Fibroblast of skin of back (primary cell): ENCODE results near the gene DIP2C.
"Not testable (repeated sequence)": the region's sequence is repeated elsewhere in the genome, so short reads cannot be mapped to it uniquely, and the experiment has no call there.

ENCODE experiments used
- DNase-seq: peaks from one replicate; pipeline ENCODE4 v3.0.0-alpha.2; 2013

The DIP2C gene

DNA sequence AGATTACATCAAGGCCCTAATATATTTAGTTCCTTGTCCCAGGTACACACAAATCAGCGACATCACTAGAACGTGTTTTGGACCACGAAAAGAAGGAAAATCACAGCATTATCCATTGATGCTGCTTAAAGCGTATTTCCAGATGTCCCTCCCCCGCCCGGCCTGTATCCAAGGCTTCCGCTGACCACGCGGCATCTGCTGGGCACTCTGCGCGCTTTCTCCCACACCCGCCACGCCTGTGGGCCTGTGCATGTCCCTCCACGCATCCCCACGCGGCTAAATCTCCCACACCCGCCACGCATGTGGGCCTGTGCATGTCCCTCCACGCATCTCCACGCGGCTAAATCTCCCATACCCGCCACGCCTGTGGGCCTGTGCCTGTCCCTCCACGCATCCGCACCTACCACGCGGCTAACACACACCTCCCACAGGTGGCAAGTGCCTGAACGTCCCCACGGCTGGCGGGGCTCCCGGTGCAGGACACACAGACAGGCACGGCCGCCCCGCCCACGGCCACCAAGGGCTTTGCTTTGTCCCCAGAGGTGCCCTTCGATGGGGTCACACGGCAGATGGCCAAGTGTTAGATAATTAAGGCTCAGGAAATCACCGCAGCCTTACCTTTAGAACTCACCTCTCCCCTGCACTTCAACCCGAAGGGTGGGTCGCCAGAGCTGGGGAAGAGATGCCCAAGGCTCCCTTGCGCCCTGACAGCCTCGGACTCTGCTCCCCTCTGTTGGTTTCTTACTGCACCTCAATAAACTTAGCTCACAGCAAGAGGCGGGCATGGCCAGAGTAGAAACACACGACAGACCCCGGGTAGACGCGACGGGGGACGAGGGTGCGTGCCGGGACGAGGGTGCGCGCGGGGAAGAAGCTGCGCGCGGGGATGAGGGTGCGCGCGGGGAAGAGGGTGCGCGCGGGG, 49.5 kb downstream of the DIP2C start:
- no peak for DNase-seq

DNA sequence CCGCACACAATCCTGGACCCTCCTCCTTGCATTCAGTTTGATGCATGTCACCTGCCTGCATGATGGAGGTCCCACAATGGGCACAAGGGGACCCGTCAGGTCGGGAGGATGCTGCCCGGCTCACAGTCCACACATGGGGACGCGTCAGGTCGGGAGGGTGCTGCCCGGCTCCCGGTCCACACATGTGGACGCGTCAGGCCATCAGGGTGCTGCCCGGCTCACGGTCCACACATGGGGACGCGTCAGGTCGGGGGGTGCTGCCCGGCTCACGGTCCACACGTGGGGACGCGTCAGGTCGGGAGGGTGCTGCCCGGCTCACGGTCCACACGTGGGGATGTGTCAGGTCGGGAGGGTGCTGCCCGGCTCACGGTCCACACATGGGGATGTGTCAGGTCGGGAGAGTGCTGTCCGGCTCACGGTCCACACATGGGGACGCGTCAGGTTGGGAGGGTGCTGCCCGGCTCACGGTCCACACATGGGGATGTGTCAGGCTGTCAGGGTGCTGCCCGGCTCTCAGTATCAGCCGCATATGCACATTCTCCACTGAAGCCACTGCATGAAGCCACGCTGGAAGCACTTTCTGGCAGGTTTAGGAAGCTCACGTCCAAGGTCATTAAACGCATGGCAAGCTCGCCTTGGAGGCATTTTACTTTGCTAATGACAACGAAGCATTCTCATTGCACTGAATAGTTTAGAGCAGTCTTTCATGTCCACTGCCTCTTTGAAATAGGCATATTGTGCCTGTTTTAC, 50.3 kb downstream of the DIP2C start:
- DNase-seq = no peak

DNA sequence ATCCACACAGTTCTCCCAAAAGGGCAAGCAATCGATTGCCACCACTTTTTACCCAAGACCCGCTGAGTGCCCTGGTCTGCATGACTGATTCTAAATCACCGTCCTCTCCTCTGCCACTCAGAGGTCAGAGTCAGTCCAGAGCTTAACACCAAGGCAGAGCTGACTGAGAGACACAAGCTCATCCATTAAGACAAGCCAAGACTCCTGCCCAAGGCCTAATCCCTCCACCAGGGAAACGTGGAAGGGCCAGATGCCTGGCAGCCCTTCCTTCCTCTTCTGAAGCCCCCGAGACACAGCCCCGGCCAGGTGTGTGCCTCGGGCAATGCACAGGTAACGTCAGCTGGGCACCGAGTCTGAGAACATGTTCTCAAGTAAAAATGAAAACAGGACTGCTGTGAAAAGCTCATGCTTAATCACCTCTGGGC, 51.7 kb downstream of the DIP2C start:
- DNase-seq = no peak

DNA sequence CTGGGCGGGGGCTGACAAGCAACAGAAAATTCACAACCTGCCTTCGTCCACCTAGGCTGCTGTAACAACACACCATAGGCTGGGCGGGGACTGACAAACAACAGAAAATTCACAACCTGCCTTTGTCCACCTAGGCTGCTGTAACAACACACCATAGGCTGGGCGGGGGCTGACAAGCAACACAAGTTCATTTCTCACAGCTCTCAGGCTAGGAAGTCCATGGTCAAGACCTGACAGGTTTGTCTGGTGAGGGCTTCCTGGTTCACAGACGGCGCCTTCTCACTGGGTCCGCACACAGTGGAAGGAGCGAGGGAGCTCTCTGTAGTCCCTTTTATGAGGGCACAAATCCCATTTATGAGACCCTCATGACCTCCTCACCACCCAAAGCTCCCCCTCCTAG, 52.2 kb downstream of the DIP2C start:
- DNase-seq = no peak

DNA sequence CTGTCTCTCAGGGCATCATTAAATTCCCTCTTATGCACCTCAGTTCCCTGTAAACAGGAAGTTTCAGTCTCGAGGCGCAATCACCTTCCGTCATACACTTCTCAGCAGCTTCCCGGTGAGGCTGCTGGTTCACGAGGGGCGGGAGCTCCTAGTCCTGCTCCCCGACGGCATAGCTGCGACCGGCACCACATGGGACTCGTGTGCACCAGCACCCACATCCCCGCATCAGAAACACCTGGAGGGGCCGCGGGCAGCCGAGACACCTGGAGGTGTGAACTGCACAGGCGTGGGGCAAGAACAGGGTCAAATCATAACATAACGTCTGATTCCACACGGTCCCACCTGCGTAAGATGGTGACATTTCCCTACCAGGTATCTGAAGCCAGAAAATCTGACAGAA, 52.7 kb downstream of the DIP2C start:
- DNase-seq = no peak

DNA sequence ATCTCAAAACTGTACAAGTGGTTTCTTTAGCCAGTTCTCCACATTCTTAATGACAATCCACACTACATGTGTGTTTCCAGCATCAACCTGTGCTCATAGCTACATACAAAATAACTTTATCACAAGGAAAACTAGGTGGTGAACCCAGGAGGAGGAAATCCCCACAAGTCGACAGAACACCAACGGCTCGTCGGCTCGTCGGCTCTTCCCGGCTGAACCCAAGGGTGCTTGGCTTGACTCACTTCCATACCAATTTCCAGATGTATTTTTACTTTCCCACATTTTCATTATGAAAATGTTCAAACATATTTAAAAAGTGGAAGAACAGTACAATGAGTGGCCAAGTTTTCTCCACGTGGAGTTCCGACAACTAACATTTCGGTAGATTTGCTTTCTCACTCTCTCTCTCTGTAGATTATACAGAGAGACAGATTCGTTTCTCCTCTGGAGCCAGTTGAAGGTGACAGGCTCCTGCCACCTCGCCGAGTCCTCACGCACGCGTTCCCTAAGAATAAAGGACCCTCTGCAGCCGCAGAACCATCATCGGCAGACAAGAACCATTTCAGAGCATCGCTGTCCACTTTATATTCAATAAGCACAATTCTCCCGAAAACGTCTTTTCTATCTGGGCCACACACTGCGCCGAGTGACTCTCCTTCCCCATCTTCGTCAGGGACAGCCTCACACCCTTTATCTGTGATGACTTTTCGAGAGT, 53.3 kb downstream of the DIP2C start:
- no peak for DNase-seq

DNA sequence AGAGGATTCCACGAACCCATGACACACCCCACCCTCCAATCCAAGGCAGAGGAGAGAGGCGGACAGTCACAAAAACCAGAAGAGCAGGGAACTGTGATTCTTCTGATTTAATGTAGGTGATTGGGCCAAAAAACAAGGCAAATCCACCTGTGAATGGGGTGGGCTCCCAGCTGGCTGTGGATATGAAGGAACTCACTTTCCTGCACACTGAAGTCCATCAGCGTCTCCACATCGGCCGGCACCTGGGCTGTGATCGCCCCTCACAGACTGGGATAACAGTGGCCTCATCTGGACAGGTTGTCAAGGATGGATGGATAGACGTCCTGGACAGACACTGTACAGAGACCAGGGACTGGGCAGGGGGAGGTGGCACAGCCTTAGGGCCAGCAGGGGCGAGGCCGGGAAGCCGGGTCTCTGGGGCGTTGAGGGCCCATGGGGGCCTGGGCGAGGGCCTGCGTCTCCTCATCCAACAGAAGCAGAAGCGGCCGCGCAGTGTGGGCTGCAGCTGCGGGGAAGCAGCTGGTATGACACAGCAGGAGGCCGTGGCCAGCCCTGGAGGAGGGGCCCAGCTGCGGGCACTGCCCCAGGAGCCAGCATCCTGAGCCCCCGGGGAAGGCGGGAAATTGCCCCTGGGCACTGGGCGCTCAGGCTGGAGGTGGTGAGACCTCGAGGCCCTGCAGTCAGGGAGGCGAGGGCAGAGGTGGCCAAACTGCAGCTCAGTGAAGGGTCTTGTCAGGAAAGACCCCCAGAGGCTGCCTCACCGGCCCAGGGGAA, 54.2 kb downstream of the DIP2C start:
- DNase-seq = no peak

DNA sequence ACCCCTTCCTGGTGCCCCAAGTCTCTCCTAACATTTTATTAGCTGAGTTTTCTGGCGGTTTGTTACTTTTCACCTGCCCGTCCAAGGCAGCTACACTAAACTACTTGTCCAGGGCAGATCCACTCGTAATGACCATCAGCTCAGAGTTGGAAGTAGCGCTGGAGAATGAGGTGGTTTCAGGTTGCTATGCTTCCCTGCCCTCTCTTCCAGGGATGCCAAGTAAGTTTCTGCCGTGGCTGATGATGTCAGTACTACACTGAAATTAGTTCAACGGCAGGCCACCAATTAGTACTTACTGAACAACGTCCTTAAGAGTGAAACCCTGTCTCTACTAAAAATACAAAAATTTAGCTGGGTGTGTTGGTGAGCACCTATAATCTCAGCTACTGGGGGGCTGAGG, 55.2 kb downstream of the DIP2C start:
- DNase-seq = no peak

DNA sequence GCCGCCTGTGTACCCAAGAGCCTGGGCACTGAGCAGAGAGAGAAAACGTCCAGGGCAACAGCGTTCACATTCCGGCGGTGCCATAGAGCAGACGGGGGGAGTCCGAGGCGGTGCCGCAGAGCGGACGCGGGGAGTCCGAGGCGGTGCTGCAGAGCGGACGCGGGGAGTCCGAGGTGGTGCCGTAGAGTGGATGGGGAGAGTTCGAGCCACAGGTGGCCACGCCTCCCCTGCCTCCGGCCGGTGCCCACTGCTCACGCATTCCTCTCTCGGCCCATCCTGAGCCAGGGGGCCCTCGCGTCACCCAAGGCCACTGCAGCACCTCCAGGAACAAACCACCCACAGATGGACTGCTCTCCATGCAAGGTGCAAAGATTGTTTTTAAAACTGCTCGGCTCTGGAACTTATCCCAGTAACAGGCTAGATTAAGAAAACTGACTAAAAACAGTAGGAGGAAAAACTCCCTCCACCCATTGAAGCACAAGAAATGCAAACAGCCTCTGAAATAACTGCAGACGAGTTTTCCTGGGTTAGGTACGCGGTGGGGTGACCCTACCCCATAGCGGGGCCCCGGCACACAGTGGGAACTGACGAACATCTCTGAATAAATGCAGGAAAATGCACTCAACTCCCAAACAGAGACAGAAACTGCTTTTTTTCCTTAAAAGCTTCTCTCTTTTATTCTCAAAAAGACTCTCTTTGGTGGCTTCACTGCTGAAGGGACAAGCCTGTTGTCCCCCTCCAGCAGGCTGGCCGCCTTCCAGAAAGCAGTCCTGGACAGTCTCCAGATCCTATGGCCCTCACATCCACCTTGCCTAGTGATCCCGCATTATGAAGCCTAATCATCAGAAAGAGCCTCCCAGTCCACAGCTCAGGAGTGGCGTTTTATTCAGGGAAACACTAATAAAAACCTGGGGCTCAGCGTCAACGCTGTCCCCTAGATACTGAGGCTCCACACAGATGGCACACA, 55.9 kb downstream of the DIP2C start:
- DNase-seq = no peak

DNA sequence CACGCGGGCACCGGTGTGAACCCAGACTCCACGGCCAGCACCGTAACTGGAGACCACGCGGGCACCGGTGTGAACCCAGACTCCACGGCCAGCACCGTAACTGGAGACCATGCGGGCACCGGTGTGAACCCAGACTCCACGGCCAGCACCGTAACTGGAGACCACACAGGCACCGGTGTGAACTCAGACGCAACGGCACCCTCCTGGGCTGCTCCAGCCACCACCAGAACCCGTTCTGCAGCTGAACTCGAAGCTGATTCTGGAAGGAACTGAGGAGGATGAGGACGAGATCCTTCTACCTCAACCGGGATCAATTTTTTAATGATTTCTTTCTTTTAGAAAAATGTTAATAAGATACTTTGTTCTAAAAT, 56.7 kb downstream of the DIP2C start:
- not testable (repeated sequence) for DNase-seq

DNA sequence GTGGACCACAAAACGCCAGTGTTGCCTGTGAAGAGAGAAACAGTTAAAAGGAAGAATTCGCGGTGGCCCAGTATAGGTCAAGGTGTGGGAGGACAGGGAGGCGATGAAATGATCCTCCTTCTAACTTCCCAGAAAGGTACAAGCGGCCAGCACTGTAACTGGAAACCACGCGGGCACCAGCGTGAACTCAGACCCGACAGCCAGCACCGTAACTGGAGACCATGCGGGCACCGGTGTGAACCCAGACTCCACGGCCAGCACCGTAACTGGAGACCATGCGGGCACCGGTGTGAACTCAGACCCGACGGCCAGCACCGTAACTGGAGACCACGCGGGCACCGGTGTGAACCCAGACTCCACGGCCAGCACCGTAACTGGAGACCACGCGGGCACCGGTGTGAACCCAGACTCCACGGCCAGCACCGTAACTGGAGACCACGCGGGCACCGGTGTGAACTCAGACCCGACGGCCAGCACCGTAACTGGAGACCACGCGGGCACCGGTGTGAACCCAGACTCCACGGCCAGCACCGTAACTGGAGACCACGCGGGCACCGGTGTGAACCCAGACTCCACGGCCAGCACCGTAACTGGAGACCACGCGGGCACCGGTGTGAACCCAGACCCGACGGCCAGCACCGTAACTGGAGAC, 57.2 kb downstream of the DIP2C start:
- not testable (repeated sequence) for DNase-seq

DNA sequence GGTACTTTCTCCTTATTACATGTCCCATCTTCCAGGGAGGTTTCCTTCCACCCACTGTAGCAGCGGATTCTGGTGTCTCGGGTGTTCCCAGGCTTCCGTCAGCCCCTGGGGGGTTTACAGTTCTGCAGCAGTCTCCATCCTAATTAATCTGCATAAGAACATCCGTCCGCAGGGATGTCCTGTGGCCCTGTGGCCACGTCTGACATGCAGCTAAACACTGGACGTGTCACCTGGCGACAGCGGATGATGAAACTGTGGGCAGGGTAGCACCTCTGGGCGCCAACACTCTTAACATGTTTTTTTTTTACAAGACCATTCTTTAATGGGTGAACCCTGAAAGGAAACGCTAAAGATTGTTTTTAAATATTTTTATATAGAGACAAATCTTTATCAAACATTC, 58.2 kb downstream of the DIP2C start:
- no peak for DNase-seq

DNA sequence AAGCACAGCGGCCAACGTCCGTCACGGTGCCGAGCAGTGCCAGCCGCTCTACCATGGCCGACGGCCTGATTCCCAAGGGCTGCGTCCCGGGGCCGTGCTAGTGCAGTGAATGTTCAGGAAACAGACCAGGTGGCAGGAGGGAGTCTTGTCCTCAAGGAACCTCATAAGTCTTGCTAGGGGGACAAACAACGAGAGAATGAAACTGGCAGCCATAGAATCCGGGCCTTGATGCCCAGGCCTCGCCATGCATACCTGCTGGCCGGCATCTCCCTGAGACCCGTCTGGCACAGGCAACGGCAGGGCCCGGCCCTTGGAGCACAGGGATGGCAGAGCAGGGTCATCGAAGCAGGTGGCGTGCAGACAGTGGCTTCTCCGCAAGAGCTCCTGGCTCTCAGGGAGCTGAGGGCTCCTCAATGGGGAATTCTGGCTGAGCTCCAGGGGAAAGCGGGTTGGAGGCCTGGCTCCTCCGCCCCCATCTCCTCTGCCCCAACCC, 58.8 kb downstream of the DIP2C start:
- no peak for DNase-seq

DNA sequence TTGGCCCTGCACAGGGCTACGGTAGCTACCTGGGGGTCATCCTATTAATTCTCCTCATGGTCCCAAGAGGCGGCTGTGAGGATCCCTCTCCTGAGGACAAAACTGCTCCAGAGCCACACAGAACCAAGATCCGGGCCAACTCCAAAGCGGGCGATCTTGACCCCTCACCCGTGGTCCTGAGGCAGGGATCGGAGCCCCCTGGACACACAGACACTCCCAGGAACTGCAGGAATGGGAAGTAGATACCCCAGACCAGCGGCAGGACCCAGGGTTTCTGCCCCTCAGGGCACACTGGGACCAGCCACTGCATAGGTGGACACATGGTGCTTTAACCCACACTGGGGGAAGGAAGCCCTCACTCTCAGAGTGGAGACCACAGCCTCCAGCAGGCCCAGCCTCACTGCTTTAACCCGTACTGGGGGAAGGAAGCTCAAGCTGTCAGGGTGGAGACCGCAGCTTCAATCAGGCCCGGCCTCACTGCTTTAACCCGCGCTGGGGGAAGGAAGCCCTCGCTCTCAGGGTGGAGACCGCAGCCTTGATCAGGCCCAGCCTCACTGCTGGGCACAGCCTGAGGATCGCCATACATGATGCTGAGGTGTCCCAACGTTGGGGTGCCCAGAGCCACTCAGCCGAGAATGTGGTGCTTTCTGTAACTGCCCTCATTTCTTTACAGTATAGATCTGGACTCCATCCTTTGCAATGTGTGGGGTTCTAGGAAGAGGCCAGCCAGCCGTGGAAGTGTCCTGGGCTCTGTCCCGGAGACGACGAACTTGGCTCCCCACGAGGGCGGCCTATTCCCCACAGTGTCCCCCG, 60.1 kb downstream of the DIP2C start:
- DNase-seq = no peak

DNA sequence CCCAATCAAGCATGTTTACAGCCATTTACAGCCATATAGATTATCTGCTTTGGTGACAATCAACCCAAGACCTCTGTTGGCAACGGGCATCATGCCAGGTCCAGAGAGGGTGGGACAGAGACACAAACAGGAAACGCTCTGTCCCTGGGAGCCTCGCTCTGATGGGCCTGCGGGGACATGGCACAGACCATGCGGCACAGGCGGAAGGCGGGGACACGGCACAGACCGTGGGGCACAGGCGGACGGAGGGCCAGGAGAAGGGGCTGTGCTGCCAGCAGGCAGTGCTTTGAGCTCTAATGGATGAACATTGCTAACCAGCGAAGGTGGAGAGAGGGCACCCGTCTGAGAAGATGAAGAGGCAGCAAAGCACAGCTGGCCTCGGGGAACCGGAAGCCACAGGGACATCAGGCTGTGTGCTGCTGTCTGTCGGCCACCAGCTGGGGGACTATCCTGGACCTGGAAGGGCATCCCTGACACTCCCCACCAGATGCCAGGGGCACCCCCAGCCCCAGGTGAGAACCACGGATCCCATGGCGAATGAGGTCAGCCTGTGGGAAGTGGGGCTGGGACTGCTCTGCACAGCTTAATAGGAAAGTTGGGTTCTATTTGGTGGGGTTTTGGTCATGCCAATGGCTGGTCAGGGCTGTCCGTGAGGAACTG, 61.0 kb downstream of the DIP2C start:
- no peak for DNase-seq

DNA sequence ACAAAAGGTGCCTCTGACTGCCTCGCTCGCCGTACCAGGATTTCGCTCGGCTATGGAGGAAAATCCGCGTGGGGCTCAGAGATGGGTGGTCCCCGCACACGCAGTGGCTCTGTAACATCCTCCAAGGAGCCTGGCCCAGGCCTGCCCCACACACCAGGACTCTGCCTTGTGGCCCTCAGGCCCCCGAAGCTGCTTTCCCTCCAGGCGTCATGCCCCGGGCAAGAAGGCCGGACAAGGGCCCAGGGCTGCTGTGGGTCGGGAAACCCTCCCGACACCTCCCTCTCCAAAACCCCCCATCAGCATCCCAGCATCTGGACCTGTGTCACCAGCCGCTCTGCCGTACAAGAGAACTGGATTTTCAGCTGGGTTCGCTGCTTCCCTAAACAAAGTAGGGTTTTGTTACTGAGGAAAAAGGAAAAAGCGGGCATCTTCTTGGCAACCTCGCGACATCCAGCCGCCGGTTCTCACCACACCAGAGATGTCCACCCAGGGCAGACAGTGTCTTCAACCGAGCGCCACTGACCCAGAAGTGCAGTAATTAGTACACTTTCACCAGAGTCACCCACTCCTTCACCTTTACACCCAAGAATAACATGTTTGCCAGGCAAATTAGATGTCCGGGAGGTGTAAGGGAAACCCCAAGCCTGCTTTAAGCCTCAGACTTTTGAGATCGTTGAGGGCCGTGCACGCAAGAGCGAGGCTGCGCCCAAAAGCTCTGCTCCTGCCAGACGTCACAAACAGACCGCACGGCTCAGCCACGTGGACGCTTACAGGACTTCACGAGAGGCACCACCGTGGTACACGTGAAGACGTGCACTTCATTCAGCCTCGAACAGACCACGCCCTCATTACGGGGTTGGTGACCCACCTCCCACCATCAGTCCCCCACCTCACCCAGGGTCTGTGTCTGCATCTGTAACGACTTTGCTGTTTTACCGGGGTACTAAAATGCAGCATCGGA, 62.2 kb downstream of the DIP2C start:
- no peak for DNase-seq
